ENCODE data around the gene SELENOM. TPM values are rescaled to one million over a fixed set of nuclear protein-coding genes. Genes with fewer than 3 reads are reported as not detected.
A peak's percentile ranks its signal among the peaks of the same experiment; 100 is the strongest.

SELENOM gene
- total and polyA plus RNA-seq, 2 donors (not counting 1 experiment from before 2014, with no cell fraction given) = 23.6 to 43.3 TPM

GRCh38 chr22:31106731-31107177 lies 614 bp downstream of the SELENOM start:
- H3K4me3 Mint-ChIP-seq = peak overlapping the region; percentile 96
- Histone ChIP-seq H3K27me3 (replicated peaks in 1 of 4; ENCODE audit: control extremely low read depth in 1 of 4, control insufficient read depth in 3 of 4, insufficient read depth in 4 of 4, low read length in 3 of 4) (no peaks in the 10 kb centered on the region), H3K36me3 (replicated peaks in 1 of 2; ENCODE audit: control extremely low read depth in 1 of 2, control insufficient read depth in 1 of 2, extremely low read depth in 1 of 2, insufficient read depth in 2 of 2, low read length in 1 of 2) (no peaks in the 10 kb centered on the region), H3K9ac (ENCODE audit: low read length) (peak overlapping the region; percentile 90), H3K9me3 (ENCODE audit: control extremely low read depth in 1 of 3, control insufficient read depth in 2 of 3, insufficient read depth in 1 of 3, low read length in 2 of 3) (no peaks in the 10 kb centered on the region), H2AFZ (ENCODE audit: insufficient read depth, low read depth, low read length, poor library complexity, severe bottlenecking) (peak overlapping the region; percentile 96), H3K79me2 (ENCODE audit: control insufficient read depth, insufficient read depth, low read length) (no peaks in the 10 kb centered on the region), H3K4me1 (ENCODE audit: control insufficient read depth in 2 of 2, insufficient read depth in 2 of 2, low read length in 2 of 2) (peaks cover 16 to 17% of the 10 kb centered on the region in 2 donors), H3K4me3 (ENCODE audit: control extremely low read depth in 1 of 5, extremely low read depth in 1 of 5, insufficient read depth in 1 of 5, low read depth in 2 of 5, low read length in 4 of 5) (peak overlapping the region in 4 of 5 experiments; percentile 69 to 91 (median 76)), H4K20me1 (ENCODE audit: control insufficient read depth, insufficient read depth, low read length, poor library complexity, severe bottlenecking) (no peaks in the 10 kb centered on the region), H3K4me2 (replicated peaks; ENCODE audit: low read depth, low read length, poor library complexity, severe bottlenecking) (peak overlapping the region; percentile 99), H3K27ac (ENCODE audit: low read length in 2 of 2) (peak overlapping the region in 1 of 2 donors; percentile 56)
- peak overlapping the region; percentile 53 for H3K27ac Mint-ChIP-seq
- H3K9me3 Mint-ChIP-seq (ENCODE audit: insufficient read depth) = no peaks in the 10 kb centered on the region
- peaks cover 22% of the 10 kb centered on the region for H3K4me1 Mint-ChIP-seq
- DNase-seq (no peak), ATAC-seq (ENCODE audit: low read depth) (no peak)
- WGBS (ENCODE audit: insufficient coverage) = 96% methylated on average over 13 of the region's 14 CpGs
- TF ChIP-seq CTCF (IDR thresholded peaks at IDR 0.05) = no peak
- TF ChIP-seq EZH2 (IDR thresholded peaks at IDR 0.05; ENCODE audit: borderline replicate concordance, insufficient read depth, low read depth, low read length, poor library complexity, severe bottlenecking) = no peak
- intact Hi-C loops (cut with micrococcal nuclease) = loop anchor here (1.0 to 2.0 kb wide), 5 partner anchors 22 to 137 kb away; partner anchors contain the start of genes LIMK2, RNF185 and TUG1
- POLR2A ChIA-PET = interaction anchor here (0.7 to 1.0 kb wide), 3 partner anchors 12 to 292 kb away, joined by 3 to 6 read pairs (median 3); no protein-coding TSS in a partner anchor
- H3K27me3 Mint-ChIP-seq = no peaks in the 10 kb centered on the region
- CTCF ChIA-PET = interaction anchor here (1.0 to 2.9 kb wide), 4 partner anchors 14 to 23 kb away, joined by 3 to 14 read pairs (median 6); no protein-coding TSS in a partner anchor

- H3K27ac Mint-ChIP-seq = peak overlapping the region; percentile 53
- no peaks in the 10 kb centered on the region for H3K9me3 ChIP-seq (ENCODE audit: control extremely low read depth in 1 of 3, control insufficient read depth in 2 of 3, insufficient read depth in 1 of 3, low read length in 2 of 3)
- peak overlapping the region; percentile 99 for H3K4me2 ChIP-seq (replicated peaks; ENCODE audit: low read depth, low read length, poor library complexity, severe bottlenecking)
Measured at GRCh38 chr22:31106001-31106571, 1.3 kb downstream of the SELENOM start.

More at GRCh38 chr22:31106001-31106571, 1.3 kb downstream of the SELENOM start:
- DNase-seq (no peak), ATAC-seq (ENCODE audit: low read depth) (no peak)
- Histone ChIP-seq H3K4me3 (ENCODE audit: control extremely low read depth in 1 of 5, extremely low read depth in 1 of 5, insufficient read depth in 1 of 5, low read depth in 2 of 5, low read length in 4 of 5) (no peak overlapping the region), H3K79me2 (ENCODE audit: control insufficient read depth, insufficient read depth, low read length) (no peaks in the 10 kb centered on the region), H4K20me1 (ENCODE audit: control insufficient read depth, insufficient read depth, low read length, poor library complexity, severe bottlenecking) (no peaks in the 10 kb centered on the region), H3K4me1 (ENCODE audit: control insufficient read depth in 2 of 2, insufficient read depth in 2 of 2, low read length in 2 of 2) (peaks cover 16 to 17% of the 10 kb centered on the region in 2 donors), H3K36me3 (replicated peaks in 1 of 2; ENCODE audit: control extremely low read depth in 1 of 2, control insufficient read depth in 1 of 2, extremely low read depth in 1 of 2, insufficient read depth in 2 of 2, low read length in 1 of 2) (no peaks in the 10 kb centered on the region), H3K9ac (ENCODE audit: low read length) (no peak overlapping the region), H2AFZ (ENCODE audit: insufficient read depth, low read depth, low read length, poor library complexity, severe bottlenecking) (no peak overlapping the region), H3K27ac (ENCODE audit: low read length in 2 of 2) (no peak overlapping the region), H3K27me3 (replicated peaks in 1 of 4; ENCODE audit: control extremely low read depth in 1 of 4, control insufficient read depth in 3 of 4, insufficient read depth in 4 of 4, low read length in 3 of 4) (no peaks in the 10 kb centered on the region)
- ChIA-PET CTCF (interaction anchor here (2.9 kb wide), 1 partner anchor 21 kb away, joined by 14 read pairs; no protein-coding TSS in a partner anchor), POLR2A (interaction anchor here (0.7 kb wide), 1 partner anchor 293 kb away, joined by 3 read pairs; no protein-coding TSS in a partner anchor)
- TF ChIP-seq EZH2 (IDR thresholded peaks at IDR 0.05; ENCODE audit: borderline replicate concordance, insufficient read depth, low read depth, low read length, poor library complexity, severe bottlenecking) (no peak), CTCF (IDR thresholded peaks at IDR 0.05) (no peak)
- Mint-ChIP-seq H3K27me3 (no peaks in the 10 kb centered on the region), H3K9me3 (ENCODE audit: insufficient read depth) (no peaks in the 10 kb centered on the region), H3K4me1 (peaks cover 22% of the 10 kb centered on the region), H3K4me3 (peak overlapping the region; percentile 96)
- 83% methylated on average over 3 of the region's 4 CpGs for WGBS (ENCODE audit: insufficient coverage)
- intact Hi-C loops (cut with micrococcal nuclease) = loop anchor here (2.0 kb wide), 1 partner anchor 43 kb away; no protein-coding TSS in a partner anchor
